Measurements from ENCODE around the gene VASN. TPM values are rescaled to one million over a fixed set of nuclear protein-coding genes. Genes with fewer than 3 reads are reported as not detected.
A peak's percentile ranks its signal among the peaks of the same experiment; 100 is the strongest.

VASN gene
- total RNA-seq, 4 donors from 2014 or later = 31.0 to 58.1 (median 32.9) TPM

DNA sequence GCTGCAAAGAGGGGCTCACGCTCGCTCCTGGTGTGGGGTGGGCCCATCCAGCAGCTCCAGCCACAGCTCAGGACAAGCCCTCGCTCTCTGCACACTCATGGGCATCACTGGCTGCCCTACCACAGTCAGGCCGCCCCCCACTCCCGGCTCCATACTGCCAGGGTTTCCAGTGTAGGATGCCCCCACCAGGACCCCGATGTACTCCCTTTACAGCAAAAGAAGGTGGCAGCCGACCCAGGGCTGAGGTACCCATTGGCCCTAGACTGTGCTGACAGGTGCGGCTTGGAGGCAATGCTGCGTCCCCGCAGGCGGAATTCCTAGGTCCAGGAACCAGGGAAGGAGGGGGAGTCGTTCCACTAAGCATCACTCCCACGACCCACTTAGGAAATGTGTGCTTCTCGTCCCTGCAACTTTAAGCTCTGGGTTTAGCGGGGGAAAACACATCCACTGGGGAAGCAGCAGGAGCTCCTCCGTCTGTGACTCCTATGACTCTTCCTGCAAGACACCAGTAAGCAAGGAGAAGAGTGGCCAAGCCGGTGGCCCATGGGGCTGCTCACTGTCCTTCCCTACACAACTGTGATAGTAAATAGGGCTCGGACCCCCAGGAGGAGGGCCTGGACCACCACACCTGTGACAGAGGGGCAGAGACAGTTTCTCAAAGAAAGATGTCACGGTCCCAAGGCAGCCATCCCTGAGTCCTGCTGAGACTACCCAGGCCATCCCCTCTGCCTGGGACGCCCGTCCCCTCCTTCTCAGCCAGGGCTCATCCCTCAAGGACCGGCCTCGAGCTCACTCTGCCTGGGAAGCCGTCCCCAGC lies 31.7 kb downstream of the VASN start:
- Histone ChIP-seq H3K27ac (no peak overlapping the region), H3K36me3 (peaks cover 0 to 85% (median 0%) of the 10 kb centered on the region in 3 donors), H3K27me3 (no peaks in the 10 kb centered on the region), H3K9me3 (no peaks in the 10 kb centered on the region), H3K4me1 (peaks cover 0 to 23% (median 4%) of the 10 kb centered on the region in 4 donors), H3K4me3 (no peak overlapping the region)
- TF ChIP-seq EP300 (IDR thresholded peaks at IDR 0.05) = no peak
- no peak for DNase-seq (ENCODE audit: low spot score in 2 of 2)
- 84 to 85% methylated on average over 13 to 16 of the region's 24 CpGs for WGBS, 2 donors

DNA sequence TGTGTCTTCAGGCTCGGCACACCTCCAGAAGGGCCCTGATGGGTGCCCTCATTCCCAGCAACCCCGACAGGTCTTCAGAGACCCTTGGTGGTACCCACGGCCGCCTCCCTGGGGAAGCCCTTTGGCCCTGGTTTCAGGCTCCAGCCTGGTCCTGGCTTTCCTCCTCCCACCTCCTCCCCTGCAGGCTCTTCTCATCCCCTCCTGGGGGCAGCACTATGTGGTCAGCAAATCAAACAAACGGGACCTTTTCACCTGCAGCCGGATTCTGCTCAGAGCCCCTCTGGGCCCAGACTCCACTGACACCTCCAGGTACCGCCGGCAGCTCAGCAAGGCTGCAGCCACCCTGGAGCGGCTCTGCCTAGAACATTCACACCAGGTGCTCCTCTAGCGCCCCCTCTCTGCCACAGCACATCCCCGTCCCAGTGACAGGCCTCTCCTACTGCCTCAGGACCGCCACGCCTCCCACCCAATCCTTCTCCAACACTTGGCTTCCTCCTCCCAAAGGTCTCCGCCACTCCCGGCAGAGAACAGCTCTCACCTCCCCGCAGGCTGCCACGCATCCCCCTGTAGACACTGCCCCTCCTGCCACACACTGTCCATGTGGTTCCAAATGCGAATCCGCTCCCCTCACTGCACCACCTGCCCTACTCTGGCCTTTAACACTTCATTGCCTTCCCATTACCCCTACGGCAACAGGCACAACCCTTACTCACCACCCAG lies 32.8 kb downstream of the VASN start:
- H3K9me3 ChIP-seq = no peaks in the 10 kb centered on the region
- no peak overlapping the region for H3K4me3 ChIP-seq
- peaks cover 0 to 78% (median 0%) of the 10 kb centered on the region in 3 donors for H3K36me3 ChIP-seq
- peaks cover 0 to 33% (median 7%) of the 10 kb centered on the region in 4 donors for H3K4me1 ChIP-seq
- TF ChIP-seq, protein P1, sequence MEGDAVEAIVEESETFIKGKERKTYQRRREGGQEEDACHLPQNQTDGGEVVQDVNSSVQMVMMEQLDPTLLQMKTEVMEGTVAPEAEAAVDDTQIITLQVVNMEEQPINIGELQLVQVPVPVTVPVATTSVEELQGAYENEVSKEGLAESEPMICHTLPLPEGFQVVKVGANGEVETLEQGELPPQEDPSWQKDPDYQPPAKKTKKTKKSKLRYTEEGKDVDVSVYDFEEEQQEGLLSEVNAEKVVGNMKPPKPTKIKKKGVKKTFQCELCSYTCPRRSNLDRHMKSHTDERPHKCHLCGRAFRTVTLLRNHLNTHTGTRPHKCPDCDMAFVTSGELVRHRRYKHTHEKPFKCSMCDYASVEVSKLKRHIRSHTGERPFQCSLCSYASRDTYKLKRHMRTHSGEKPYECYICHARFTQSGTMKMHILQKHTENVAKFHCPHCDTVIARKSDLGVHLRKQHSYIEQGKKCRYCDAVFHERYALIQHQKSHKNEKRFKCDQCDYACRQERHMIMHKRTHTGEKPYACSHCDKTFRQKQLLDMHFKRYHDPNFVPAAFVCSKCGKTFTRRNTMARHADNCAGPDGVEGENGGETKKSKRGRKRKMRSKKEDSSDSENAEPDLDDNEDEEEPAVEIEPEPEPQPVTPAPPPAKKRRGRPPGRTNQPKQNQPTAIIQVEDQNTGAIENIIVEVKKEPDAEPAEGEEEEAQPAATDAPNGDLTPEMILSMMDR (IDR thresholded peaks at IDR 0.05) = peak; percentile 27 to 66 (median 39)
- no peak for TF ChIP-seq POLR2A (IDR thresholded peaks at IDR 0.05)
- 62 to 70% methylated on average over 20 of the region's 20 CpGs for WGBS, 2 donors
- no peak overlapping the region for H3K27ac ChIP-seq
- DNase-seq (ENCODE audit: low spot score in 2 of 2) = peak in 1 of 2 donors; percentile 49
- H3K27me3 ChIP-seq = no peaks in the 10 kb centered on the region

DNA sequence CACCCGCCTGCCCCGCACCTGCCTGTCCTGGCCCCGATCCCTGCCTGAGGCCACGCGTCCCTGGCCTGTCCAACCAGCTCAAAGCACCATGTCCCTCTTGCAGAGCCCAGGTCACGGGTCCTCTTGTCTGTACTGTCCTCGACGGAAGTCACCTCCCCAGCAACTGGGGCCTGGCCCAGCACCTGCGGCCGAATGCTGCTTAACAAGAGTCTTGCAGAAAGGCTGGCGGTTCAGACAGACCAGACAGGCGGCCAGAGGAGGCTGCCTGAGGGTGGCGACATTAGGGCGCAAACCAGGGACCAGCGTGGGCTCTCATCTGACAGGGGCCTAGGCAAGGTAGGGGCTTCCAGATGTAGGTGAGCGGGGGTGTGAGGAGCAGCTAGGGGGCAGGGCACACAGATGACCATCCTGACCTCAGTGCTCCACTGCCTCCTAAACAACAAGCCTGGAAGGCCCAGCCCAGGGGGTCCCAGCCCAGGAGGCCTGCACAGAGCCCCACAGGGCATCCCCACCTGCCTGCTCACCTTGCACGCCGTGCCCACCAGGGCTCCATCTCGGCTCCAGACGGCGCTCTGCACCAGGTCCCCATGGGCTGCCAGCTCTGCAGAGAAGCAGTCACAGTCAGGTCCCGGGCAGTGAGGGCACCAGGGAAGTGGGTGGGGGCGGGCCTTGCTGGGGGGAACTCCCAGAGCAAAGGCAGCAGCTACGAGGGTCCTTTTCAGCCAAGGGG lies 33.5 kb downstream of the VASN start:
- TF ChIP-seq, protein P1 (IDR thresholded peaks at IDR 0.05) = no peak
- no peak for TF ChIP-seq EP300 (IDR thresholded peaks at IDR 0.05)
- no peak for TF ChIP-seq POLR2A (IDR thresholded peaks at IDR 0.05)
- Histone ChIP-seq H3K4me1 (peaks cover 0 to 40% (median 10%) of the 10 kb centered on the region in 4 donors), H3K9me3 (no peaks in the 10 kb centered on the region), H3K27me3 (no peaks in the 10 kb centered on the region), H3K4me3 (no peak overlapping the region), H3K36me3 (peaks cover 0 to 76% (median 0%) of the 10 kb centered on the region in 3 donors), H3K27ac (no peak overlapping the region)
- no peak for DNase-seq (ENCODE audit: low spot score in 2 of 2)
- 90 to 92% methylated on average over 22 to 24 of the region's 24 CpGs for WGBS, 2 donors

DNA sequence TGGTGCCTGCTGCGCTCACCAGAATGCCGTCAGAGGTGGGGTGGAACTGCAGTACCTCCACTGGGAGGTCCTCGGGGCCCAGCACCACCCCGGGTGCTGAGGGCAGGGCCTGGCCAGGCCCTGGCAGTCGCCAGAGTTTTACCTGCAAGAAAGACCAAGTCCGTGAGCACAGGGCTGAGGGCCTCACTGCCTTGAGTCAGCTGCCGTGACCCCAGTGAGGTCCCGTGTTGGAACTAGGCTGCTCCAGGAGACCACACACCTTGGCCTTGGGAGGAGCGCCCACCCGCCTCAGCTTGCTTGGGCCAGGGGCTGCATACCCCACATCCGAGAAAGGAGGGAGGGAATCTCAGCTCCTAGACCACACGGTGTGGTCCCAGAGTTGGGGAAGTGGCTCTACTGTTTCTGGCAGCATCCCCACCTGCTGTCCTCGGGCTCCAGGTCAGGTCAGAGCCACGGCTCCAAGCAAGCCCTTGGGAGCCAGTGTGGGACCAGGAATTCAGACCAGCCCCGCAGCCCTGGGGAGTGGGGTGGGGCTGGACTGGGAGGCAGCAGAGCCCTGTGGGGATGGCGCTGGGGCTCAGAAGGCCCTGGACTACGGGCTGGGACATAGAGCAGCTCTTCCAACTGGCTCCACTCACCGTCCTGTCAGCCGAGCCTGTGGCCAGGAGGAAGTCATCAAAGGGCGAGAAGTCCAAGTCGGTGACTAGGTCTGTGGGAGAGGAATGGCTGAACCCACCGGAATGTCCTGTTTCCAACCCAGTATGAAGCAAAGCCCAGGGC lies 36.1 kb downstream of the VASN start:
- Histone ChIP-seq H3K4me1 (peaks cover 0 to 59% (median 29%) of the 10 kb centered on the region in 4 donors), H3K27ac (peak overlapping the region in 2 of 4 donors; percentile 6 to 27)

More for the DNA sequence above, 36.1 kb downstream of the VASN start:
- Histone ChIP-seq H3K36me3 (peaks cover 0 to 68% (median 0%) of the 10 kb centered on the region in 3 donors), H3K4me3 (no peak overlapping the region), H3K9me3 (no peaks in the 10 kb centered on the region), H3K27me3 (no peaks in the 10 kb centered on the region)
- DNase-seq (ENCODE audit: low spot score in 2 of 2) = no peak
- TF ChIP-seq, protein P1 (IDR thresholded peaks at IDR 0.05) = no peak
- no peak for TF ChIP-seq EP300 (IDR thresholded peaks at IDR 0.05)
- WGBS, 2 donors = 71 to 88% methylated on average over 15 to 17 of the region's 22 CpGs
